Measurements from ENCODE around the gene BLNK. TPM values are rescaled to one million over a fixed set of nuclear protein-coding genes. Genes with fewer than 3 reads are reported as not detected.

BLNK gene
- total and polyA plus RNA-seq, 9 of the 15 experiments (the other 6 are each of a cell fraction or from before 2014, with no cell fraction given): not detected

DNA sequence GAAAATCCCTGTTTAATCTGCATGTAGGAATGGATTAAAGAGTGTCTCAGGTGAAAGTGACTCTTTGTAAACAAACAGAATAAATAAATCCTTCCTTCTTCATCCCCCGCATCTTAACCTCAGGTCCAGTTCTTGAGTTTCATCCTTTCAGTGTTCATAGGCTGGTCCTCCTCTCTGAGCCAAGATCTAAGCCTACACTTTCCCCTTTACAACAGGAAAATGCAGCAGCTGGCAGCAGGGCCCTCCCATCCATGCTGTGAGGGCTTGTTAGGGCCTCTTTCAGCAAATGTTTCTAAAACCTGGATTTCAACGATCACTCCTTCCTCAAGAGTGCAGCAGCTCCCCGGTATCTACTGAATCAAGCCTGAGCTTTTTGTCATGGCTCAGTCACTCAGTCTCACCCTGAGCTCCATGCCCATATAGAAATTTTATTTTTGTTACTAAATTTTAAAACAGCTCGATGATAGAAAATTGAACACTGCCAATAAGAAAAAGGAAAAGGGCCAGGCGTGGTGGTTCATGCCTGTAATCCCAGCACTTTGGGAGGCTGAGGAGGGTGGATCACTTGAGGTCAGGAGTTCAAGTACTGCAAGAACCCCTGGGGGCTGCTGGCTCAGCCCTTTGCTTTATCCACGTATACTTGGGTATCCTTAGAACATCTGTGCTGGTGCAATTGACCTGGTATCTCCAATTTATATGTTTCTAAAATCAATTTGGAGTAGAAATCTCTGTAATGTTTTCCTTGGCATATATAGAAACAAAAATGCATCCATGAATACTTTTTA lies 15.6 kb downstream of the BLNK start (continued):
- TF ChIP-seq, protein P1, sequence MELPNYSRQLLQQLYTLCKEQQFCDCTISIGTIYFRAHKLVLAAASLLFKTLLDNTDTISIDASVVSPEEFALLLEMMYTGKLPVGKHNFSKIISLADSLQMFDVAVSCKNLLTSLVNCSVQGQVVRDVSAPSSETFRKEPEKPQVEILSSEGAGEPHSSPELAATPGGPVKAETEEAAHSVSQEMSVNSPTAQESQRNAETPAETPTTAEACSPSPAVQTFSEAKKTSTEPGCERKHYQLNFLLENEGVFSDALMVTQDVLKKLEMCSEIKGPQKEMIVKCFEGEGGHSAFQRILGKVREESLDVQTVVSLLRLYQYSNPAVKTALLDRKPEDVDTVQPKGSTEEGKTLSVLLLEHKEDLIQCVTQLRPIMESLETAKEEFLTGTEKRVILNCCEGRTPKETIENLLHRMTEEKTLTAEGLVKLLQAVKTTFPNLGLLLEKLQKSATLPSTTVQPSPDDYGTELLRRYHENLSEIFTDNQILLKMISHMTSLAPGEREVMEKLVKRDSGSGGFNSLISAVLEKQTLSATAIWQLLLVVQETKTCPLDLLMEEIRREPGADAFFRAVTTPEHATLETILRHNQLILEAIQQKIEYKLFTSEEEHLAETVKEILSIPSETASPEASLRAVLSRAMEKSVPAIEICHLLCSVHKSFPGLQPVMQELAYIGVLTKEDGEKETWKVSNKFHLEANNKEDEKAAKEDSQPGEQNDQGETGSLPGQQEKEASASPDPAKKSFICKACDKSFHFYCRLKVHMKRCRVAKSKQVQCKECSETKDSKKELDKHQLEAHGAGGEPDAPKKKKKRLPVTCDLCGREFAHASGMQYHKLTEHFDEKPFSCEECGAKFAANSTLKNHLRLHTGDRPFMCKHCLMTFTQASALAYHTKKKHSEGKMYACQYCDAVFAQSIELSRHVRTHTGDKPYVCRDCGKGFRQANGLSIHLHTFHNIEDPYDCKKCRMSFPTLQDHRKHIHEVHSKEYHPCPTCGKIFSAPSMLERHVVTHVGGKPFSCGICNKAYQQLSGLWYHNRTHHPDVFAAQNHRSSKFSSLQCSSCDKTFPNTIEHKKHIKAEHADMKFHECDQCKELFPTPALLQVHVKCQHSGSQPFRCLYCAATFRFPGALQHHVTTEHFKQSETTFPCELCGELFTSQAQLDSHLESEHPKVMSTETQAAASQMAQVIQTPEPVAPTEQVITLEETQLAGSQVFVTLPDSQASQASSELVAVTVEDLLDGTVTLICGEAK (IDR thresholded peaks at IDR 0.05): no peak
- TF ChIP-seq, protein P1 (CRISPR knock-in tag; IDR thresholded peaks at IDR 0.05): no peak
- no peak for TF ChIP-seq RFX5 (IDR thresholded peaks at IDR 0.05; ENCODE audit: low read depth, low read length)
- TF ChIP-seq FOXJ2 (tag; IDR thresholded peaks at IDR 0.05): no peak
- TF ChIP-seq, protein P2, sequence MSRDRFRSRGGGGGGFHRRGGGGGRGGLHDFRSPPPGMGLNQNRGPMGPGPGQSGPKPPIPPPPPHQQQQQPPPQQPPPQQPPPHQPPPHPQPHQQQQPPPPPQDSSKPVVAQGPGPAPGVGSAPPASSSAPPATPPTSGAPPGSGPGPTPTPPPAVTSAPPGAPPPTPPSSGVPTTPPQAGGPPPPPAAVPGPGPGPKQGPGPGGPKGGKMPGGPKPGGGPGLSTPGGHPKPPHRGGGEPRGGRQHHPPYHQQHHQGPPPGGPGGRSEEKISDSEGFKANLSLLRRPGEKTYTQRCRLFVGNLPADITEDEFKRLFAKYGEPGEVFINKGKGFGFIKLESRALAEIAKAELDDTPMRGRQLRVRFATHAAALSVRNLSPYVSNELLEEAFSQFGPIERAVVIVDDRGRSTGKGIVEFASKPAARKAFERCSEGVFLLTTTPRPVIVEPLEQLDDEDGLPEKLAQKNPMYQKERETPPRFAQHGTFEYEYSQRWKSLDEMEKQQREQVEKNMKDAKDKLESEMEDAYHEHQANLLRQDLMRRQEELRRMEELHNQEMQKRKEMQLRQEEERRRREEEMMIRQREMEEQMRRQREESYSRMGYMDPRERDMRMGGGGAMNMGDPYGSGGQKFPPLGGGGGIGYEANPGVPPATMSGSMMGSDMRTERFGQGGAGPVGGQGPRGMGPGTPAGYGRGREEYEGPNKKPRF (IDR thresholded peaks at IDR 0.05; ENCODE audit: low read depth, low read length): no peak
- no peak for TF ChIP-seq HNRNPK (IDR thresholded peaks at IDR 0.05; ENCODE audit: low read depth, low read length, poor library complexity, severe bottlenecking)
- TF ChIP-seq MAFG (tag; conservative IDR thresholded peaks at IDR 0.05): no peak
- TF ChIP-seq NRF1 (conservative IDR thresholded peaks at IDR 0.05 in 1 of 2, IDR thresholded peaks at IDR 0.05 in 1 of 2): no peak
- TF ChIP-seq SP2 (IDR thresholded peaks at IDR 0.05; ENCODE audit: extremely low read depth, low read depth, low read length, poor library complexity, severe bottlenecking): no peak

Measured in K562 (cell line).